Epithelial cell of proximal tubule (primary cell): ENCODE measurements around the gene ARL4D. TPM values are rescaled to one million over a fixed set of nuclear protein-coding genes. Genes with fewer than 3 reads are reported as not detected.
A peak's percentile ranks its signal among the peaks of the same experiment; 100 is the strongest.

Experiments
- DNase-seq: peaks from one replicate; pipeline ENCODE4 v3.0.0-alpha.2; 2011; ENCODE audit warnings: low read depth
- H3K4me3 ChIP-seq: 2 replicates; pipeline ENCODE4 v1.5.1; 2011; ENCODE audit warnings: low read depth, mild to moderate bottlenecking, low read length
- CTCF ChIP-seq: conservative IDR thresholded peaks from 2 replicates; pipeline ENCODE4 v1.5.1; 2012; ENCODE audit warnings: low read depth, mild to moderate bottlenecking, low read length
- total RNA-seq: library from RNA; depleted of rRNA; stranded (reverse); fragments of >200 nt; gene quantifications from 2 replicates; pipeline ENCODE4 v1.2.3, GENCODE V29; 2015

Gene ARL4D
- total RNA-seq, 1 donor from 2014 or later = 5.8 TPM

GRCh38 chr17:43354371-43354770 is 44.4 kb upstream of the ARL4D start:
- no peak for TF ChIP-seq CTCF
- no peak overlapping the region for H3K4me3 ChIP-seq
- no peak for DNase-seq

- no peak for DNase-seq
- H3K4me3 ChIP-seq = no peak overlapping the region
- TF ChIP-seq CTCF = no peak
Measured at GRCh38 chr17:43356450-43356849, 42.3 kb upstream of the ARL4D start.

- TF ChIP-seq CTCF = no peak
- DNase-seq = no peak
- H3K4me3 ChIP-seq = no peak overlapping the region
Measured at GRCh38 chr17:43356999-43357398, 41.8 kb upstream of the ARL4D start.

GRCh38 chr17:43359469-43360110 is 39.2 kb upstream of the ARL4D start:
- TF ChIP-seq CTCF = no peak
- DNase-seq = no peak
- H3K4me3 ChIP-seq = peak overlapping the region; percentile 71

- H3K4me3 ChIP-seq = peak overlapping the region; percentile 71
- TF ChIP-seq CTCF = no peak
- peak; percentile 47 for DNase-seq
Measured at GRCh38 chr17:43360376-43360738, 38.4 kb upstream of the ARL4D start.

GRCh38 chr17:43360739-43361505 is 37.9 kb upstream of the ARL4D start:
- no peak for TF ChIP-seq CTCF
- DNase-seq = peak; percentile 100
- peak overlapping the region; percentile 71 for H3K4me3 ChIP-seq
